GM12878 (cell line): ENCODE data around the gene DYNLL2. TPM values are rescaled to one million over a fixed set of nuclear protein-coding genes. Genes with fewer than 3 reads are reported as not detected.

Experiments
- ATAC-seq: fragments of 200-7000 bp; cut with Tn5 transposase; 3 replicates; pipeline ENCODE4 v1.9.1; 2020; ENCODE audit warnings: mild to moderate bottlenecking, moderate library complexity
- BruUV-seq: library from RNA; stranded (reverse); fragments of 400-500 nt; replicated peaks from 2 replicates; lab custom pipeline; 2021; lab: Mats Ljungman, UMichigan
- CTCF ChIA-PET: fragments of 300-600 bp; sonication (Branson Sonifier 250); formaldehyde crosslinking; extraction: SDS; loops from one replicate; lab custom pipeline; 2021; ENCODE audit warnings: inconsistent platforms; lab: Yijun Ruan, JAX
- POLR2A ChIA-PET: fragments of 350-600 bp; formaldehyde crosslinking; extraction: SDS; loops from one replicate; lab custom pipeline; 2021; ENCODE audit warnings: inconsistent platforms; lab: Charles Lee
- RAD21 ChIA-PET: fragments of 300-600 bp; sonication (Branson Sonifier 250); formaldehyde crosslinking; loops from one replicate; lab custom pipeline; 2023; ENCODE audit warnings: antibody characterized with exemption; ENCODE audit not compliant: unreplicated experiment; lab: Charles Lee
- SMC1A ChIA-PET: fragments of 300-600 bp; sonication (Branson Sonifier 250); formaldehyde crosslinking; loops from one replicate; lab custom pipeline; 2023; ENCODE audit not compliant: unreplicated experiment, uncharacterized antibody; lab: Charles Lee
- DNase-seq: peaks from one replicate; pipeline ENCODE4 v3.0.0-alpha.2; 2011; ENCODE audit warnings: low read depth, low spot score
- FAIRE-seq: peaks from 3 replicates; lab custom pipeline; 2011; peaks lifted over from hg19 to GRCh38; lab: Jason Lieb, UNC
- H2AFZ ChIP-seq: 2 replicates; pipeline ENCODE4 v1.6.0; 2011; ENCODE audit warnings: low read depth, low read length, control low read depth; ENCODE audit not compliant: control insufficient read depth
- H3K27ac ChIP-seq: 2 replicates; pipeline ENCODE4 v1.5.1; 2011; ENCODE audit warnings: control low read depth; ENCODE audit not compliant: control insufficient read depth, insufficient read depth
- H3K27me3 ChIP-seq, 2 experiments: replicated peaks in 1 of 2; 2 replicates each; pipeline versions ENCODE4 v1.6.0 to v1.6.1; 2011; ENCODE audit warnings: low read length in 1 of 2; ENCODE audit not compliant: control insufficient read depth in 2 of 2, insufficient read depth in 2 of 2
- H3K36me3 ChIP-seq, 2 experiments: 2 replicates each; pipeline ENCODE4 v1.5.1; 2011; ENCODE audit warnings: low read length in 1 of 2; ENCODE audit not compliant: control insufficient read depth in 2 of 2, insufficient read depth in 2 of 2
- H3K4me1 ChIP-seq: 2 replicates; pipeline ENCODE4 v1.6.1; 2011; ENCODE audit warnings: mild to moderate bottlenecking, low read length, moderate library complexity, mixed read lengths; ENCODE audit not compliant: control insufficient read depth, insufficient read depth
- H3K4me2 ChIP-seq: 2 replicates; pipeline ENCODE4 v1.6.0; 2011; ENCODE audit warnings: control low read depth; ENCODE audit not compliant: control insufficient read depth, insufficient read depth
- H3K4me3 ChIP-seq: fragments of 200-600 bp; sonication (generic); 2 replicates; pipeline ENCODE4 v1.5.1; 2016
- H3K79me2 ChIP-seq: 2 replicates; pipeline ENCODE4 v1.6.0; 2011; ENCODE audit warnings: low read length; ENCODE audit not compliant: control insufficient read depth, insufficient read depth
- H3K9ac ChIP-seq: 2 replicates; pipeline ENCODE4 v1.8.0; 2011; ENCODE audit warnings: low read length, control low read depth, mixed read lengths; ENCODE audit not compliant: control insufficient read depth, insufficient read depth
- H3K9me3 ChIP-seq: replicated peaks from 3 replicates; pipeline ENCODE4 v1.5.1; 2011; ENCODE audit warnings: mild to moderate bottlenecking, low read length; ENCODE audit not compliant: control insufficient read depth, insufficient read depth
- H4K20me1 ChIP-seq: 2 replicates; pipeline ENCODE4 v1.6.0; 2011; ENCODE audit not compliant: control insufficient read depth, insufficient read depth
- BRCA1 ChIP-seq: IDR thresholded peaks from 2 replicates; pipeline ENCODE4 v1.6.1; 2011; ENCODE audit warnings: low read depth, low read length, improper control_type of control experiment
- E4F1 ChIP-seq: fragments of 450-650 bp; IDR thresholded peaks from 2 replicates; pipeline ENCODE4 v1.6.1; 2018; ENCODE audit warnings: borderline replicate concordance, mild to moderate bottlenecking; ENCODE audit not compliant: partially characterized antibody
- IKZF1 ChIP-seq: fragments of 450-650 bp; conservative IDR thresholded peaks from 2 replicates; pipeline ENCODE4 v1.6.1; 2017; ENCODE audit warnings: antibody characterized with exemption, mild to moderate bottlenecking
- PAX8 ChIP-seq: fragments of 450-650 bp; IDR thresholded peaks from 2 replicates; pipeline ENCODE4 v1.6.1; 2017; ENCODE audit warnings: mild to moderate bottlenecking, moderate library complexity
- PRDM15 ChIP-seq: fragments of 450-650 bp; formaldehyde crosslinking; IDR thresholded peaks from 2 replicates; pipeline ENCODE4 v1.4.0; 2020; ENCODE audit warnings: mild to moderate bottlenecking, moderate library complexity
- TBL1XR1 ChIP-seq: IDR thresholded peaks from 2 replicates; pipeline ENCODE4 v1.6.1; 2012; ENCODE audit warnings: low read depth, low read length, improper control_type of control experiment
- USF2 ChIP-seq: IDR thresholded peaks from 2 replicates; pipeline ENCODE4 v1.6.1; 2011; ENCODE audit warnings: low read depth, low read length, improper control_type of control experiment, borderline replicate concordance
- WGBS: methylation state at CpG from one replicate; pipeline ENCODE4 v1.1.6; 2016; ENCODE audit warnings: low lambda C conversion rate; ENCODE audit not compliant: insufficient replicate concordance, insufficient coverage; ENCODE audit errors: missing lambda C conversion rate; 5-methylcytosine and 5-hydroxymethylcytosine counted together
- in situ Hi-C: fragments of 300-500 bp; cut with MboI; formaldehyde crosslinking; loops from 9 replicates; pipeline ENCODE4 v1.14.3; 2018; ENCODE audit warnings: mixed read lengths
- intact Hi-C: fragments of 100-400 bp; cut with micrococcal nuclease; formaldehyde crosslinking; loops from one replicate; pipeline ENCODE4 v1.14.2; 2022; ENCODE audit not compliant: unreplicated experiment
- polyA plus RNA-seq, 11 experiments: library from polyadenylated mRNA; depleted of rRNA in 4 of 11; unstranded in 6 of 11; stranded (reverse) in 5 of 11; fragments of >200 nt; fragmentation: Nextera tagmentation in 4 of 11; fragmentation: Illumina TruSeq in 1 of 11; extraction: Ambion mirVana in 4 of 11; extraction: Trizol in 1 of 11; gene quantifications; 1 replicate in 1 of 11; 2 replicates in 10 of 11; pipeline versions ENCODE4 v1.2.1 to v1.2.3, GENCODE V29; 2011 to 2016; ENCODE audit warnings: inconsistent platforms in 2 of 11, missing spikeins in 2 of 11, low read depth in 1 of 11
- total RNA-seq, 4 experiments: library from RNA; depleted of rRNA in 3 of 4; stranded (reverse); fragments of >200 nt in 3 of 4; fragmentation: Illumina TruSeq in 1 of 4; extraction: Trizol in 1 of 4; gene quantifications; 2 replicates each; pipeline versions ENCODE4 v1.2.1 to v1.2.3, GENCODE V29; 2013 to 2021
- TF ChIP-seq, protein P1 (sequence below): IDR thresholded peaks from 2 replicates; pipeline ENCODE4 v1.6.1; 2012; ENCODE audit warnings: low read length, inconsistent platforms

The DYNLL2 gene
- total and polyA plus RNA-seq, 10 of the 15 experiments (the other 5 are each of a cell fraction or from before 2014, with no cell fraction given): 0.62 to 19.2 (median 9.1) TPM

DNA sequence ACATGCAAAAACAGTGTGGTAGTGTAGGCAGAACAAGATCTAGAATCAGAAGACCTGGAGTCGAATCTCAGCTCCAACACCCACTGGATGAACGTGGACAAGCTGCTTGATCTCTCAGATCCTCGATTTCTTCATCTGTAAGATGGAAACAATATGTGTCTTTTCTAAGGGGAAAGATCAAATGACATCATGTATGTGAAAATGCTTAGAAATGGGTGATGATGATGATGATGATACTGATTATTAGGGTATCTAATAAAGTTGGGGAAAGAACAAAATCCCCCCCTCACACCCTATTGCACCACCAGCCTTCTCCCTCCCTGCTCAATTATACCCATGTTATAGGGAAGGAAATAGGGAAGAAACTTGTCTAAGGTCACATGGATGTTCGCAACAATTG, 10.9 kb downstream of the DYNLL2 start:
- Histone ChIP-seq H2AFZ (no peak overlapping the region), H3K27ac (no peak overlapping the region), H3K9ac (no peak overlapping the region), H3K4me1 (no peaks in the 10 kb centered on the region), H4K20me1 (0 out of 2 replicates have a peak, but pooled peaks cover 6% of the 10 kb centered on the region), H3K9me3 (no peaks in the 10 kb centered on the region), H3K4me3 (no peak overlapping the region), H3K27me3 (no peaks in the 10 kb centered on the region), H3K79me2 (no peaks in the 10 kb centered on the region), H3K4me2 (no peak overlapping the region), H3K36me3 (peaks cover 12 to 17% of the 10 kb centered on the region in 2 experiments; a peak in 3 of 4 replicates)
- ATAC-seq: no peak
- RAD21 ChIA-PET: no interaction called here
- no TSS peak for BruUV-seq
- TF ChIP-seq USF2 (no peak), BRCA1 (no peak)
- TF ChIP-seq, protein P1, sequence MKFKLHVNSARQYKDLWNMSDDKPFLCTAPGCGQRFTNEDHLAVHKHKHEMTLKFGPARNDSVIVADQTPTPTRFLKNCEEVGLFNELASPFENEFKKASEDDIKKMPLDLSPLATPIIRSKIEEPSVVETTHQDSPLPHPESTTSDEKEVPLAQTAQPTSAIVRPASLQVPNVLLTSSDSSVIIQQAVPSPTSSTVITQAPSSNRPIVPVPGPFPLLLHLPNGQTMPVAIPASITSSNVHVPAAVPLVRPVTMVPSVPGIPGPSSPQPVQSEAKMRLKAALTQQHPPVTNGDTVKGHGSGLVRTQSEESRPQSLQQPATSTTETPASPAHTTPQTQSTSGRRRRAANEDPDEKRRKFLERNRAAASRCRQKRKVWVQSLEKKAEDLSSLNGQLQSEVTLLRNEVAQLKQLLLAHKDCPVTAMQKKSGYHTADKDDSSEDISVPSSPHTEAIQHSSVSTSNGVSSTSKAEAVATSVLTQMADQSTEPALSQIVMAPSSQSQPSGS: no peak
- 77% methylated on average over 4 of the region's 4 CpGs for WGBS
- SMC1A ChIA-PET: no interaction called here
- no peak for DNase-seq
- POLR2A ChIA-PET: no interaction called here
- in situ Hi-C loops (no loop called here), intact Hi-C loops (no loop called here)
- FAIRE-seq: no peak
- CTCF ChIA-PET: no interaction called here

GRCh38 chr17:58096892-58097291, 13.7 kb downstream of the DYNLL2 start:
- BruUV-seq: no TSS peak
- Histone ChIP-seq H3K9me3 (no peaks in the 10 kb centered on the region), H3K9ac (no peak overlapping the region), H3K27ac (no peak overlapping the region), H3K36me3 (peaks cover 4 to 8% of the 10 kb centered on the region in 2 experiments; a peak in 3 of 4 replicates), H3K27me3 (no peaks in the 10 kb centered on the region), H2AFZ (no peak overlapping the region), H3K4me1 (no peaks in the 10 kb centered on the region), H3K4me2 (no peak overlapping the region), H4K20me1 (0 out of 2 replicates have a peak, but pooled peaks cover 5% of the 10 kb centered on the region), H3K4me3 (no peak overlapping the region), H3K79me2 (no peaks in the 10 kb centered on the region)
- no peak for TF ChIP-seq E4F1
- TF ChIP-seq PRDM15: no peak
- TF ChIP-seq TBL1XR1: no peak
- TF ChIP-seq IKZF1: no peak
- no peak for TF ChIP-seq PAX8
- WGBS: 74% methylated on average over 4 of the region's 4 CpGs
- intact Hi-C loops (no loop called here), in situ Hi-C loops (no loop called here)
- ATAC-seq (no peak), DNase-seq (no peak), FAIRE-seq (no peak)
- ChIA-PET RAD21 (no interaction called here), POLR2A (no interaction called here), CTCF (interaction anchor here (0.8 to 3.3 kb wide), 2 partner anchors 14 to 17 kb away, joined by 3 to 9 read pairs; no protein-coding TSS in a partner anchor), SMC1A (interaction anchor here (1.2 to 2.4 kb wide), 2 partner anchors 15 to 242 kb away, joined by 3 to 7 read pairs; no protein-coding TSS in a partner anchor)
